NCI-H2081 (cell line): ENCODE data around the gene SSH2.

ENCODE experiments used
- DNase-seq, 2 experiments: peaks; one replicate each; lab custom pipeline; 2025; lab: John Stamatoyannopoulos, UW

The SSH2 gene

GRCh38 chr17:29610395-29610794, 319.6 kb downstream of the SSH2 start:
- DNase-seq, result no peak

- DNase-seq, result no peak
Observed at GRCh38 chr17:29608986-29609385, 321.0 kb downstream of the SSH2 start.

GRCh38 chr17:29607557-29608195, 322.4 kb downstream of the SSH2 start:
- no peak for DNase-seq

GRCh38 chr17:29603109-29603674, 326.8 kb downstream of the SSH2 start:
- no peak for DNase-seq

GRCh38 chr17:29597361-29598172, 332.5 kb downstream of the SSH2 start:
- peak in 1 of 2 experiments; percentile 2 for DNase-seq

- no peak for DNase-seq
Observed at GRCh38 chr17:29596811-29597210, 333.2 kb downstream of the SSH2 start.

GRCh38 chr17:29595943-29596774, 333.9 kb downstream of the SSH2 start:
- no peak for DNase-seq

- DNase-seq, result no peak
Observed at GRCh38 chr17:29595107-29595942, 334.7 kb downstream of the SSH2 start.

GRCh38 chr17:29594519-29595090, 335.4 kb downstream of the SSH2 start:
- no peak for DNase-seq

GRCh38 chr17:29593591-29594518, 336.2 kb downstream of the SSH2 start:
- DNase-seq, result peak in 1 of 2 experiments; percentile 18

GRCh38 chr17:29592850-29593551, 337.0 kb downstream of the SSH2 start, which contains the start of gene ANKRD13B:
Gene ANKRD13B, plus strand, starts transcription at chr17:29593132. Its CDS starts 490 bp downstream, at chr17:29593622.
- peak; percentile 64 to 69 for DNase-seq

- DNase-seq, result peak; percentile 79 to 84
Observed at GRCh38 chr17:29591737-29592608, 338.1 kb downstream of the SSH2 start.

GRCh38 chr17:29591146-29591736, 338.8 kb downstream of the SSH2 start:
- peak; percentile 69 to 77 for DNase-seq

- DNase-seq, result peak in 1 of 2 experiments; percentile 62
Observed at GRCh38 chr17:29590411-29591145, 339.4 kb downstream of the SSH2 start.

GRCh38 chr17:29589524-29590410, 340.3 kb downstream of the SSH2 start, which contains the start of gene GIT1:
Gene GIT1, minus strand, starts transcription at chr17:29589648. Its CDS starts 270 bp downstream, at chr17:29589378.
- DNase-seq, result peak; percentile 77 to 81
